SK-N-SH (cell line): ENCODE results near the gene ABHD16A. TPM values are rescaled to one million over a fixed set of nuclear protein-coding genes. Genes with fewer than 3 reads are reported as not detected.

ENCODE experiments used
- CTCF ChIP-seq: fragments of 200-600 bp; sonication (generic); IDR thresholded peaks from 2 replicates; pipeline ENCODE4 v1.6.1; 2017; ENCODE audit warnings: antibody characterized with exemption, mild to moderate bottlenecking, moderate library complexity
- ELF1 ChIP-seq: IDR thresholded peaks from 2 replicates; pipeline ENCODE4 v1.4.0; 2012
- EZH2phosphoT487 ChIP-seq: fragments of 200-600 bp; sonication (generic); IDR thresholded peaks from 2 replicates; pipeline ENCODE4 v1.6.1; 2017; ENCODE audit warnings: low read depth, mixed run types, mild to moderate bottlenecking, antibody characterized with exemption, moderate library complexity, borderline replicate concordance
- FOSL2 ChIP-seq: IDR thresholded peaks from 2 replicates; pipeline ENCODE4 v1.4.0; 2012; ENCODE audit warnings: low read depth, mild to moderate bottlenecking, moderate library complexity, borderline replicate concordance
- FOXJ3 ChIP-seq: sonication (generic); formaldehyde crosslinking; IDR thresholded peaks from 2 replicates; pipeline ENCODE4 v1.5.1; 2020; ENCODE audit warnings: mild to moderate bottlenecking, missing genetic modification reagents
- FOXM1 ChIP-seq: IDR thresholded peaks from 2 replicates; pipeline ENCODE4 v1.4.0; 2012; ENCODE audit warnings: low read depth, mild to moderate bottlenecking
- GABPA ChIP-seq: IDR thresholded peaks from 2 replicates; pipeline ENCODE4 v1.4.0; 2012; ENCODE audit warnings: low read depth, mild to moderate bottlenecking
- GATA2 ChIP-seq: sonication (generic); formaldehyde crosslinking; IDR thresholded peaks from 2 replicates; pipeline ENCODE4 v1.5.0; 2020; ENCODE audit warnings: mild to moderate bottlenecking, missing genetic modification reagents
- IRF3 ChIP-seq: fragments of 150-350 bp; IDR thresholded peaks from 2 replicates; pipeline ENCODE4 v1.6.1; 2016; ENCODE audit warnings: mild to moderate bottlenecking, low read depth, low read length
- JUND ChIP-seq: IDR thresholded peaks from 2 replicates; pipeline ENCODE4 v1.4.0; 2012
- MAX ChIP-seq: IDR thresholded peaks from 2 replicates; pipeline ENCODE4 v1.4.0; 2012; ENCODE audit warnings: low read depth
- MEF2A ChIP-seq: IDR thresholded peaks from 2 replicates; pipeline ENCODE4 v1.4.0; 2012; ENCODE audit warnings: low read depth, borderline replicate concordance
- MXI1 ChIP-seq: IDR thresholded peaks from 2 replicates; pipeline ENCODE4 v1.6.1; 2012; ENCODE audit warnings: mild to moderate bottlenecking, low read depth, low read length, improper control_type of control experiment
- NFIC ChIP-seq: IDR thresholded peaks from 2 replicates; pipeline ENCODE4 v1.4.0; 2012; ENCODE audit warnings: borderline replicate concordance
- RAD21 ChIP-seq: IDR thresholded peaks from 2 replicates; pipeline ENCODE4 v1.6.1; 2012; ENCODE audit warnings: mild to moderate bottlenecking, low read length
- RCOR1 ChIP-seq: fragments of 150-350 bp; IDR thresholded peaks from 2 replicates; pipeline ENCODE4 v1.6.1; 2017; ENCODE audit warnings: antibody characterized with exemption, low read length
- RFX5 ChIP-seq: IDR thresholded peaks from 2 replicates; pipeline ENCODE4 v1.6.1; 2012; ENCODE audit warnings: mild to moderate bottlenecking, improper control_type of control experiment, low read length
- RXRA ChIP-seq: IDR thresholded peaks from 2 replicates; pipeline ENCODE4 v1.4.0; 2012; ENCODE audit warnings: low read depth, mild to moderate bottlenecking, borderline replicate concordance
- SIN3A ChIP-seq: IDR thresholded peaks from 2 replicates; pipeline ENCODE4 v1.6.1; 2012; ENCODE audit warnings: low read depth, mild to moderate bottlenecking, low read length, moderate library complexity, borderline replicate concordance
- TAF1 ChIP-seq: IDR thresholded peaks from 2 replicates; pipeline ENCODE4 v1.6.1; 2012; ENCODE audit warnings: low read depth, mild to moderate bottlenecking, low read length, moderate library complexity, borderline replicate concordance
- USF1 ChIP-seq: IDR thresholded peaks from 2 replicates; pipeline ENCODE4 v1.4.0; 2012; ENCODE audit warnings: low read depth, borderline replicate concordance
- USF2 ChIP-seq: fragments of 150-350 bp; IDR thresholded peaks from 2 replicates; pipeline ENCODE4 v1.6.1; 2017; ENCODE audit warnings: antibody characterized with exemption, low read length, low read depth, borderline replicate concordance
- YY1 ChIP-seq: IDR thresholded peaks from 2 replicates; pipeline ENCODE4 v1.4.0; 2012; ENCODE audit warnings: low read depth, mild to moderate bottlenecking
- polyA plus RNA-seq, 3 experiments: library from polyadenylated mRNA; depleted of rRNA; stranded (reverse); fragments of >200 nt; gene quantifications; 2 replicates each; pipeline ENCODE4 v1.2.3, GENCODE V29; 2012

ABHD16A gene
- polyA plus RNA-seq, 1 of the 3 experiments (the other 2 are of a cell fraction) = 49.3 TPM

GRCh38 chr6:31734821-31735406 is 31.8 kb upstream of the ABHD16A start (continued):
- TF ChIP-seq CTCF (no peak), SIN3A (no peak), RXRA (no peak), MAX (peak; percentile 82; the same call in 1 of the 2 replicates), JUND (peak; percentile 79; the same call in 1 of the 2 replicates), RAD21 (no peak), RFX5 (no peak), MXI1 (no peak), YY1 (0 out of 2 replicates have a peak, but pooled peaks have one; percentile 69), NFIC (no peak), FOXM1 (no peak), TAF1 (0 out of 2 replicates have a peak, but pooled peaks have one; percentile 4), MEF2A (no peak), RCOR1 (no peak), ELF1 (no peak), EZH2phosphoT487 (no peak), IRF3 (no peak), GABPA (peak; percentile 58), USF2 (no peak), USF1 (no peak), FOSL2 (peak; percentile 86), FOXJ3 (CRISPR knock-in tag) (no peak), GATA2 (CRISPR knock-in tag) (no peak)
